Panc1 (cell line): ENCODE results near the gene NACAD.

Experiments
- CTCF ChIP-seq: fragments of 450-650 bp; IDR thresholded peaks from 2 replicates; pipeline ENCODE4 v1.5.1; 2017; ENCODE audit warnings: mild to moderate bottlenecking
- SIN3A ChIP-seq: IDR thresholded peaks from 2 replicates; pipeline ENCODE4 v1.6.1; 2012; ENCODE audit warnings: low read depth, mild to moderate bottlenecking, low read length, moderate library complexity, borderline replicate concordance; ENCODE audit not compliant: insufficient read depth

GRCh38 chr7:45078125-45078681 is 10.6 kb downstream of the NACAD start:
- TF ChIP-seq CTCF (no peak; the same call in 1 of the 2 replicates), SIN3A (no peak)
